C4-2B (cell line): ENCODE results near the gene LRRD1.

Experiments
- H3K27ac ChIP-seq: fragments of 450-650 bp; 2 replicates; pipeline ENCODE4 v1.5.1; 2017
- ZFX ChIP-seq: fragments of 450-650 bp; IDR thresholded peaks from 2 replicates; pipeline ENCODE4 v1.6.1; 2017
- TF ChIP-seq, protein P1 (sequence below): fragments of 450-650 bp; conservative IDR thresholded peaks from 2 replicates; pipeline ENCODE4 v1.5.1; 2017; ENCODE audit warnings: mild to moderate bottlenecking

Gene LRRD1

DNA sequence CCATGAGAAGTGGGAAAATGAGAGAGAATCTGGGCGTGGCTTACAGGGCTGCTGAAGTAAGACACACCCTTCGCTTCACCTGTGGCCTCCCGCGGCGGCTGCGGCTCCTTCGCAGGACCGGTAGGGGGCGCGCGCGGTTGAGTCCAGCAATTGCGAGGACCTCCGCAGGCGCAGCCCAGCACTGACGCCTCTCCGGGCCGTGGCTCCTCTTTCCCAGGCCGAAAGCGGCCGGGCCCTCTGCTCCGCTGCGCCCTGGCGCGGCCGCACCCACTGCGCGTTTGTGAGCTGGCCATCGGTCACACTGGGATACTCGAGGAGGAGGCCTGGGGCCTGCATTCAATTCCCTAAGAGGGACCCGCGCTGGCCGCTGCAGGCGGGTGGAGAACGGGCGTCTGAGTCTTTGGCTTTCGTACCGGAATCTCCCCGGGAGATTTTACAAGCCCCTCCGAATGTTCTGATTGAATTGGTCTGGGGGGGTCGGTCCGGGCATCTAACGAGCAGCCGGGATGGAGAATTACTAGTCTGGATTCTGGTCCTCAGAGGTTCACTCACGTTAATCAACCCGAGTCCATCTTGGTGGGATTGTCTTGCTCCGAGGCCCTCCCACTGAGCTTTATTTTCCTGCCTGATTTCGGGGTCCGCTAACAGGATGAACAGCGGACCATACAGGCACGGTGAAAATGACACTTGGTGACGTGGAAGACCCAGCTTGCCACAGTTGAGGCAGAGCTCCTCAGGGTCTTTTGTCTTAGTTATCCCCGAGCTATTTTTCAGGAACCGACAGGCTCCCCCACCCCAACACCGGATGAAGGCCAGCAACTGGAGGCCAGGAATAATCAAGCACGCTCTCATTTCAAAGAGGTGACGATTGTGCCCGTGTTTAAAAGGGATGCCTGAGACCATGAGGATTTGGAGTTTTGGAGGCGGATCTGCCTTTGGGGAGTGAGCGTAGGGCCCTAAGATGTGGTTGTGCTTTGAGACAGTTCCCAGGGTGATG is at the start of gene LRRD1:
TSS of gene LRRD1 (minus strand) at position 215 of the 997 bp plus-strand sequence. CDS start 13,940 bp downstream, outside the sequence.
- TF ChIP-seq ZFX, result no peak
- TF ChIP-seq, protein P1, sequence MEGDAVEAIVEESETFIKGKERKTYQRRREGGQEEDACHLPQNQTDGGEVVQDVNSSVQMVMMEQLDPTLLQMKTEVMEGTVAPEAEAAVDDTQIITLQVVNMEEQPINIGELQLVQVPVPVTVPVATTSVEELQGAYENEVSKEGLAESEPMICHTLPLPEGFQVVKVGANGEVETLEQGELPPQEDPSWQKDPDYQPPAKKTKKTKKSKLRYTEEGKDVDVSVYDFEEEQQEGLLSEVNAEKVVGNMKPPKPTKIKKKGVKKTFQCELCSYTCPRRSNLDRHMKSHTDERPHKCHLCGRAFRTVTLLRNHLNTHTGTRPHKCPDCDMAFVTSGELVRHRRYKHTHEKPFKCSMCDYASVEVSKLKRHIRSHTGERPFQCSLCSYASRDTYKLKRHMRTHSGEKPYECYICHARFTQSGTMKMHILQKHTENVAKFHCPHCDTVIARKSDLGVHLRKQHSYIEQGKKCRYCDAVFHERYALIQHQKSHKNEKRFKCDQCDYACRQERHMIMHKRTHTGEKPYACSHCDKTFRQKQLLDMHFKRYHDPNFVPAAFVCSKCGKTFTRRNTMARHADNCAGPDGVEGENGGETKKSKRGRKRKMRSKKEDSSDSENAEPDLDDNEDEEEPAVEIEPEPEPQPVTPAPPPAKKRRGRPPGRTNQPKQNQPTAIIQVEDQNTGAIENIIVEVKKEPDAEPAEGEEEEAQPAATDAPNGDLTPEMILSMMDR, result peak; percentile 100
- H3K27ac ChIP-seq, result no peak within 1 kb of the TSS

DNA sequence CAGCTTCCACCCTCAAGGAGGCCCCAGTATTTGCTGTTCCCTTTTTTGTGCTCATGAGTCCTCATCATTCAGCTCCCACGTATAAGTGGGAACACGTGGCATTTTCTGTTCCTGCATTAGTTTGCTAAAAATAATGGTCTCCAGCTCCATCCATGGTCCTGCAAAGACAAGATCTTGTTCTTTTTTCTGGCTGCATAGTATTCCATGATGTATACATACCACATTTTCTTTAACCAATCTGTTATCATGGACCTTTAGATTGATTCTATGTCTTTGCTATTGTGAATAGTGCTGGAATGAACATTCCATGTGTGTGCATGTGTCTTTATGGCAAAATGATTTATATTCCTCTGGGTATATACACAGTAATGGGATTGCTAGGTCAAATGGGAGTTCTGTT is 49.8 kb upstream of the LRRD1 start:
- no peak for TF ChIP-seq ZFX
- TF ChIP-seq, protein P1, result no peak
- H3K27ac ChIP-seq, result no peak overlapping the region

DNA sequence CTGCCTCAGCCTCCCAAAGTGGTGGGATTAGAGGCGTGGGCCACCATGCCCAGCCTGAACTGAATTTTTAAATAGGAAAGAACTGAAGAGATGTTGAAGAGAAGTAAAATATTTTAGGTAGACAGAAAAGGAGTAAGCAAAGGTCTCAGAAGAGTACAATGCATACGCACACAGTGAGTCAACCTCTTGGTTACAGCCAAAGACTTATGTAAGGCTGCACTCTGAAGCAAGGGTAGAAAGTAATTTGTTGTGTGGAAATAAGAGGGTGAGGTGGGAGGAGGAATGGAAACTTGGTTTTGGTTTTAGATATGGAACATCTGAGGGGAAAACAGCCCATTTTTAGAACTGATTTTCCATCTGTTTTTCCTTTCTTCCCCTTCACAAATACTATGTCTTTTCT is 49.2 kb upstream of the LRRD1 start:
- H3K27ac ChIP-seq, result no peak overlapping the region
- TF ChIP-seq, protein P1, result no peak
- TF ChIP-seq ZFX, result no peak

DNA sequence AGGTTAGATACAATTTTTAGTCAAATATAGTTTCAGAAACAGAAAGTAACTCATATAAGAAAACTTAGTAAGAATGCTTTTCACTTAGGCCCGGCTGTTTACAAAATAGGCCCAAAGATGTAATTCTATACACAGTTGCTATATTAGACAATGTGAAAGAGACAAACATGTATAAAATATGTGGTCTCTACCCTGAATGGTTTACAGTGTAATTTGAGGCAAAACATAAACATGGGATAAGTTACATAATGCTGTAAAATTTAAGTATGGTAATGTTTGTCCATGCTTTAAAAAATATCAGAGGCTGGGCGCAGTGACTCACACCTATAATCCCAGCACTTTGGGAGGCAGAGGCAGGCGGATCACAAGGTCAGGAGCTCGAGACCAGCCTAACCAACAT is 48.0 kb upstream of the LRRD1 start:
- H3K27ac ChIP-seq, result no peak overlapping the region
- TF ChIP-seq, protein P1, result no peak
- no peak for TF ChIP-seq ZFX

DNA sequence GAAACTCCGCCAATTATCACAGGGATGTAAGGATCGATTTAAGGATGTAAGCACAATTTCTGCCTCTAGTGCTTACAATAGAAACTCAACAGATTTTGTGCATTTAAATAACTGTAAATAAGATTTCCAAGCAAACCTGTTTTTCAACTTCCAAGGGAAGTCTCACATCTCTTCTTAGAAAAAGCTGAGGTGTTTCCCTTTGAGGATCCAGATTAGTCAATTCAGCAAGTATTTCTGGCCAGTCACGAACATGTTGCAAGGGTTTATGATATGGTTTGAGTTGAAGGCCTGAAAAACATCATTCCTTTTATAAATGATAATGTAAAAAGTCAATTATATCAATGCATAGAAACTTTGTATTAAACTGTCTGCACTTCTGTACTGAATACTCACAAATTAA is 42.8 kb upstream of the LRRD1 start:
- no peak overlapping the region for H3K27ac ChIP-seq
- TF ChIP-seq, protein P1, result no peak
- TF ChIP-seq ZFX, result no peak

DNA sequence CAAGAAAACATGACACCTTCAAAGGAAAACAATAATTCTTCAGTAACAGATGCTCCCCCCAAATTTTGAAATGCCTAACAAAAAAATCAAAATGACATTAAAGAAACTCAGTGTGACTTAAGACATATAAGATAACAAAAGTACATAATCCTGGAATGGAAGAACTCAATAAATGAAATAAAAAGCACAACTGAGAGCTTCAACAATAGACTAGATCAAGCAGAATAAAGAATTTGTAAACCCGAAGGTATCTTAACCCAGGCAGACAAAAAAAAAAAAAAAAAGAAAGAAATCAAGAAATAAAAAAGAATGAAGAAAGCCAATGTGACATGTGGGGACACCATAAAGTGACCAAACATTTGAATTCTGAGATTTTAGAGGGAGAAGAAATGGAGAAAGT is 27.7 kb upstream of the LRRD1 start:
- TF ChIP-seq ZFX, result no peak
- TF ChIP-seq, protein P1, result no peak
- H3K27ac ChIP-seq, result no peak overlapping the region

DNA sequence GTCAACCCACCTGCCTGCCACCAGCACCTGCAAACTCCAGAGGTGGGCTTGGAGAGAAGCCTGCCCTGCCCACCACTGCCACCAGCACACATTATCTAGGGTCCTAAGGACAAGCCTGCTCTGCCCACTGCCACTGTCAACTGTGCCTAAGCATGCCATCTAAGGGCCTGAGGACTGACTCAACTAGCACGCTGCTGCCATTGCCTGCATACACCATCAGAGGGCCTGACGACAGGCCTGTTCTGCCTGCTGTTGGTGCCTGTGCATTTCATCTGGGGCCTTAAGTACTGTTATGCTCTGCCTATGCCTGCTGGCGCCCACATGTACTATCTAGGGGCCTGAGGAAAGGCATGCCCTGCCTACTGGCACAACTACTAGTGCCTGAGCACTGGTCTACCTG is 27.0 kb upstream of the LRRD1 start:
- H3K27ac ChIP-seq, result no peak overlapping the region
- TF ChIP-seq, protein P1, result no peak
- no peak for TF ChIP-seq ZFX
